A549 (cell line): ENCODE measurements around the gene ALDH1L1. TPM values are rescaled to one million over a fixed set of nuclear protein-coding genes. Genes with fewer than 3 reads are reported as not detected.

Experiments
- ATAC-seq, 2 experiments: fragments of 200-7000 bp in 1 of 2; fragments of >200 bp in 1 of 2; cut with Nextera tagmentation in 1 of 2; cut with Tn5 transposase in 1 of 2; 3 replicates each; pipeline versions ENCODE4 v1.8.0 to v1.9.1; 2018 to 2020; ENCODE audit warnings: mild to moderate bottlenecking in 1 of 2, moderate library complexity in 1 of 2
- CTCF ChIA-PET: fragments of 300-600 bp; sonication (Branson Sonifier 250); formaldehyde crosslinking; extraction: SDS; loops from one replicate; lab custom pipeline; 2021; ENCODE audit warnings: antibody characterized with exemption, inconsistent platforms; lab: Yijun Ruan, JAX
- POLR2A ChIA-PET: fragments of 350-600 bp; formaldehyde crosslinking; extraction: SDS; loops from one replicate; lab custom pipeline; 2021; ENCODE audit warnings: antibody characterized with exemption, inconsistent platforms; lab: Yijun Ruan, JAX
- DNase-seq, 2 experiments: peaks; one replicate each; pipeline versions ENCODE4 v3.0.0 to v3.0.0-alpha.2; 2011 to 2016; ENCODE audit warnings: low read depth in 1 of 2, low spot score in 1 of 2
- FAIRE-seq: peaks from 2 replicates; lab custom pipeline; 2011; peaks lifted over from hg19 to GRCh38; lab: Jason Lieb, UNC
- H3K27ac ChIP-seq, 2 experiments: fragments of >200 bp; sonication (Bioruptor Twin); formaldehyde crosslinking; 3 replicates each; pipeline ENCODE4 v1.5.1; 2016 to 2017
- H3K4me1 ChIP-seq: fragments of >200 bp; sonication (Bioruptor Twin); formaldehyde crosslinking; 3 replicates; pipeline ENCODE4 v1.6.1; 2016
- H3K4me2 ChIP-seq: fragments of >200 bp; sonication (Bioruptor Twin); formaldehyde crosslinking; 3 replicates; pipeline ENCODE4 v1.6.1; 2016
- H3K4me3 ChIP-seq: fragments of >200 bp; sonication (Bioruptor Twin); formaldehyde crosslinking; 3 replicates; pipeline ENCODE4 v1.5.1; 2016
- H3K9me3 ChIP-seq: fragments of >200 bp; sonication (Bioruptor Twin); formaldehyde crosslinking; 3 replicates; pipeline ENCODE4 v1.6.1; 2016
- ATOH8 ChIP-seq: fragments of 250-450 bp; sonication (Bioruptor Pico); IDR thresholded peaks from 2 replicates; pipeline ENCODE4 v1.5.0; 2020; ENCODE audit warnings: low read depth, mild to moderate bottlenecking, moderate library complexity
- BHLHE40 ChIP-seq: IDR thresholded peaks from 2 replicates; pipeline ENCODE4 v1.6.1; 2012; ENCODE audit warnings: low read depth, low read length, inconsistent platforms
- CTCF ChIP-seq: fragments of >200 bp; sonication (Bioruptor Twin); formaldehyde crosslinking; IDR thresholded peaks from 3 replicates; pipeline ENCODE4 v1.5.1; 2016
- EHMT2 ChIP-seq: fragments of 200-600 bp; sonication (generic); IDR thresholded peaks from 2 replicates; pipeline ENCODE4 v1.6.1; 2016; ENCODE audit warnings: antibody characterized with exemption, low read depth, mild to moderate bottlenecking, moderate library complexity
- ELK1 ChIP-seq: fragments of 150-350 bp; IDR thresholded peaks from 2 replicates; pipeline ENCODE4 v1.6.1; 2014; ENCODE audit warnings: low read depth, mild to moderate bottlenecking, low read length
- EP300 ChIP-seq, 2 experiments: fragments of >200 bp; sonication (Bioruptor Twin); formaldehyde crosslinking; IDR thresholded peaks; 2 replicates in 1 of 2; 3 replicates in 1 of 2; pipeline ENCODE4 v1.6.1; 2016 to 2017
- ESRRA ChIP-seq: fragments of 150-350 bp; IDR thresholded peaks from 2 replicates; pipeline ENCODE4 v1.6.1; 2014; ENCODE audit warnings: mild to moderate bottlenecking, low read length, borderline replicate concordance
- FOSL2 ChIP-seq, 2 experiments: fragments of 450-650 bp in 1 of 2; fragments of >200 bp in 1 of 2; sonication (Bioruptor Twin) in 1 of 2; formaldehyde crosslinking; IDR thresholded peaks; 2 replicates each; pipeline versions ENCODE4 v1.5.0 to v1.6.1; 2016 to 2020; ENCODE audit warnings: mild to moderate bottlenecking in 1 of 2, moderate library complexity in 1 of 2
- HOXB13 ChIP-seq: fragments of 250-450 bp; sonication (Bioruptor Pico); IDR thresholded peaks from 2 replicates; pipeline ENCODE4 v1.5.0; 2020; ENCODE audit warnings: low read depth, mild to moderate bottlenecking, moderate library complexity
- JUNB ChIP-seq: fragments of >200 bp; sonication (Bioruptor Twin); formaldehyde crosslinking; IDR thresholded peaks from 2 replicates; pipeline ENCODE4 v1.6.1; 2016
- MAFK ChIP-seq: fragments of 450-650 bp; IDR thresholded peaks from 2 replicates; pipeline ENCODE4 v1.6.1; 2014; ENCODE audit not compliant: partially characterized antibody
- MAX ChIP-seq: IDR thresholded peaks from 2 replicates; pipeline ENCODE4 v1.6.1; 2012
- NPAS2 ChIP-seq: fragments of 250-450 bp; sonication (Bioruptor Pico); IDR thresholded peaks from 2 replicates; pipeline ENCODE4 v1.8.0; 2022; ENCODE audit warnings: mild to moderate bottlenecking, moderate library complexity, borderline replicate concordance
- PHF8 ChIP-seq: fragments of 200-600 bp; sonication (generic); IDR thresholded peaks from 2 replicates; pipeline ENCODE4 v1.6.1; 2016; ENCODE audit warnings: low read depth, mild to moderate bottlenecking, antibody characterized with exemption, moderate library complexity, borderline replicate concordance
- POLR2A ChIP-seq: IDR thresholded peaks from 2 replicates; pipeline ENCODE4 v1.6.1; 2012; ENCODE audit warnings: mild to moderate bottlenecking, low read length
- RAD21 ChIP-seq, 2 experiments: fragments of >200 bp in 1 of 2; sonication (Bioruptor Twin) in 1 of 2; formaldehyde crosslinking in 1 of 2; IDR thresholded peaks in 1 of 2; conservative IDR thresholded peaks in 1 of 2; 2 replicates in 1 of 2; 3 replicates in 1 of 2; pipeline ENCODE4 v1.6.1; 2012 to 2018; ENCODE audit warnings: inconsistent platforms in 1 of 2
- REST ChIP-seq: fragments of 200-600 bp; sonication (generic); IDR thresholded peaks from 2 replicates; pipeline ENCODE4 v1.6.1; 2016; ENCODE audit warnings: antibody characterized with exemption, mild to moderate bottlenecking, moderate library complexity
- RNF2 ChIP-seq: fragments of 200-600 bp; sonication (generic); IDR thresholded peaks from 2 replicates; pipeline ENCODE4 v1.6.1; 2016; ENCODE audit warnings: low read depth, mild to moderate bottlenecking, antibody characterized with exemption, moderate library complexity, borderline replicate concordance
- SREBF2 ChIP-seq: fragments of 450-650 bp; IDR thresholded peaks from 2 replicates; pipeline ENCODE4 v1.6.1; 2014; ENCODE audit warnings: mild to moderate bottlenecking, moderate library complexity
- TFCP2L1 ChIP-seq: fragments of 250-450 bp; sonication (Bioruptor Pico); IDR thresholded peaks from 2 replicates; pipeline ENCODE4 v1.5.0; 2021; ENCODE audit warnings: mild to moderate bottlenecking
- ZFP36 ChIP-seq: fragments of 450-650 bp; IDR thresholded peaks from 2 replicates; pipeline ENCODE4 v1.6.1; 2014; ENCODE audit warnings: borderline replicate concordance; ENCODE audit not compliant: partially characterized antibody
- WGBS: methylation state at CpG from one replicate; pipeline ENCODE4 v1.1.6; 2017; ENCODE audit errors: missing lambda C conversion rate; 5-methylcytosine and 5-hydroxymethylcytosine counted together
- polyA plus RNA-seq, 4 experiments: library from polyadenylated mRNA; depleted of rRNA in 3 of 4; stranded (reverse); fragments of >200 nt; fragmentation: RNase III in 1 of 4; extraction: RNeasy Plus Mini Kit Qiagen cat#74134 plus additional on column Dnase treatment in 1 of 4; gene quantifications; 2 replicates in 3 of 4; 3 replicates in 1 of 4; pipeline ENCODE4 v1.2.3, GENCODE V29; 2011 to 2017

The ALDH1L1 gene
- polyA plus RNA-seq, 2 of the 4 experiments (the other 2 are of a cell fraction) = 0.14 to 0.18 TPM

GRCh38 chr3:126191246-126191645 is 10.9 kb upstream of the ALDH1L1 start:
- Histone ChIP-seq H3K9me3 (0 out of 3 replicates have a peak, but pooled peaks cover 2% of the 10 kb centered on the region), H3K27ac (no peak overlapping the region), H3K4me1 (no peaks in the 10 kb centered on the region), H3K4me3 (no peak overlapping the region), H3K4me2 (no peak overlapping the region)
- FAIRE-seq (no peak), ATAC-seq (no peak), DNase-seq (no peak)
- ChIA-PET POLR2A (no interaction called here), CTCF (no interaction called here)
- WGBS = 41% methylated on average over 4 of the region's 4 CpGs
- TF ChIP-seq PHF8 = no peak
- TF ChIP-seq HOXB13 (CRISPR knock-in tag) = no peak
- TF ChIP-seq FOSL2 (IDR thresholded peaks at IDR 0.05) = no peak
- TF ChIP-seq FOSL2 (CRISPR knock-in tag; IDR thresholded peaks at IDR 0.05) = no peak
- no peak for TF ChIP-seq JUNB
- no peak for TF ChIP-seq REST
- no peak for TF ChIP-seq ELK1
- no peak for TF ChIP-seq RAD21 (conservative IDR thresholded peaks at IDR 0.05 in 1 of 2, IDR thresholded peaks at IDR 0.05 in 1 of 2)
- TF ChIP-seq ATOH8 (CRISPR knock-in tag) = no peak
- TF ChIP-seq MAFK = no peak
- TF ChIP-seq ZFP36 = no peak
- no peak for TF ChIP-seq BHLHE40
- no peak for TF ChIP-seq SREBF2
- no peak for TF ChIP-seq MAX

GRCh38 chr3:126187920-126188319 is 7.5 kb upstream of the ALDH1L1 start:
- H3K9me3 ChIP-seq = no peaks in the 10 kb centered on the region
- no peak for TF ChIP-seq EHMT2
- no peak for TF ChIP-seq TFCP2L1 (CRISPR knock-in tag)
- TF ChIP-seq RNF2 = no peak
- TF ChIP-seq ELK1 = no peak
- TF ChIP-seq JUNB = no peak
- TF ChIP-seq EP300 (IDR thresholded peaks at IDR 0.05) = no peak
- no peak for TF ChIP-seq ATOH8 (CRISPR knock-in tag)
- no peak for TF ChIP-seq NPAS2 (CRISPR knock-in tag)
- no peak for TF ChIP-seq CTCF
- TF ChIP-seq REST = no peak
- no peak for TF ChIP-seq ESRRA
- no peak for TF ChIP-seq POLR2A
- TF ChIP-seq FOSL2 (IDR thresholded peaks at IDR 0.05) = no peak
- TF ChIP-seq FOSL2 (CRISPR knock-in tag; IDR thresholded peaks at IDR 0.05) = no peak

More at GRCh38 chr3:126187920-126188319, 7.5 kb upstream of the ALDH1L1 start:
- Histone ChIP-seq H3K27ac (no peak overlapping the region), H3K4me1 (peaks cover 9% of the 10 kb centered on the region; the same call in 1 of the 3 replicates), H3K4me2 (no peak overlapping the region), H3K4me3 (no peak overlapping the region)
- ChIA-PET POLR2A (no interaction called here), CTCF (interaction anchor here (0.6 to 1.3 kb wide), 4 partner anchors 8 to 1033 kb away, joined by 3 read pairs; partner anchors contain the start of gene ALDH1L1)
- DNase-seq (no peak), ATAC-seq (no peak), FAIRE-seq (no peak)
- WGBS = 73% methylated on average over 4 of the region's 4 CpGs
